Nephron progenitor cell (in vitro differentiated cells): ENCODE results near the gene UBALD2.

Source experiments
- DNase-seq: peaks from one replicate; pipeline ENCODE4 v3.0.0; 2021
- H3K27ac Mint-ChIP-seq: 2 replicates; pipeline ENCODE4 v1.8.0; 2021; ENCODE audit warnings: mild to moderate bottlenecking, moderate library complexity, mixed read lengths
- H3K27me3 Mint-ChIP-seq: 2 replicates; pipeline ENCODE4 v1.8.0; 2021; ENCODE audit warnings: mild to moderate bottlenecking, low read depth, mixed read lengths; ENCODE audit not compliant: poor library complexity
- H3K36me3 Mint-ChIP-seq: 2 replicates; pipeline ENCODE4 v1.8.0; 2021; ENCODE audit warnings: low read depth, mixed read lengths
- H3K4me1 Mint-ChIP-seq: 2 replicates; pipeline ENCODE4 v1.8.0; 2021; ENCODE audit warnings: mixed read lengths
- H3K4me3 Mint-ChIP-seq: 2 replicates; pipeline ENCODE4 v1.8.0; 2021; ENCODE audit warnings: mild to moderate bottlenecking, moderate library complexity, mixed read lengths
- H3K9me3 Mint-ChIP-seq: 2 replicates; pipeline ENCODE4 v1.8.0; 2021; ENCODE audit warnings: mild to moderate bottlenecking, moderate library complexity, mixed read lengths
- CTCF ChIP-seq: fragments of 200-600 bp; sonication (generic); IDR thresholded peaks from 2 replicates; pipeline ENCODE4 v1.5.0; 2021; ENCODE audit warnings: antibody characterized with exemption

The UBALD2 gene

GRCh38 chr17:76232342-76232741 lies 32.8 kb upstream of the UBALD2 start:
- H3K27me3 Mint-ChIP-seq, result peaks cover 71% of the 10 kb centered on the region
- no peak for TF ChIP-seq CTCF
- DNase-seq, result no peak
- H3K4me1 Mint-ChIP-seq, result no peaks in the 10 kb centered on the region
- H3K27ac Mint-ChIP-seq, result no peak overlapping the region
- H3K9me3 Mint-ChIP-seq, result no peaks in the 10 kb centered on the region
- no peak overlapping the region for H3K4me3 Mint-ChIP-seq
- H3K36me3 Mint-ChIP-seq, result no peaks in the 10 kb centered on the region

GRCh38 chr17:76233588-76234353 lies 31.4 kb upstream of the UBALD2 start:
- TF ChIP-seq CTCF, result no peak
- Mint-ChIP-seq H3K9me3 (no peaks in the 10 kb centered on the region), H3K4me3 (no peak overlapping the region), H3K4me1 (peaks cover 1% of the 10 kb centered on the region), H3K27me3 (peaks cover 73% of the 10 kb centered on the region), H3K27ac (no peak overlapping the region), H3K36me3 (no peaks in the 10 kb centered on the region)
- DNase-seq, result no peak

- H3K9me3 Mint-ChIP-seq, result no peaks in the 10 kb centered on the region
- no peak overlapping the region for H3K4me3 Mint-ChIP-seq
- no peaks in the 10 kb centered on the region for H3K36me3 Mint-ChIP-seq
- peaks cover 7% of the 10 kb centered on the region for H3K4me1 Mint-ChIP-seq
- peaks cover 73% of the 10 kb centered on the region for H3K27me3 Mint-ChIP-seq
- no peak for DNase-seq
- no peak for TF ChIP-seq CTCF
- no peak overlapping the region for H3K27ac Mint-ChIP-seq
Measured at GRCh38 chr17:76234354-76234679, 30.8 kb upstream of the UBALD2 start.

- no peaks in the 10 kb centered on the region for H3K36me3 Mint-ChIP-seq
- H3K9me3 Mint-ChIP-seq, result no peaks in the 10 kb centered on the region
- H3K27me3 Mint-ChIP-seq, result peaks cover 71% of the 10 kb centered on the region
Measured at GRCh38 chr17:76235883-76236282, 29.3 kb upstream of the UBALD2 start.

GRCh38 chr17:76236603-76237002 lies 28.5 kb upstream of the UBALD2 start:
- Mint-ChIP-seq H3K27me3 (peaks cover 72% of the 10 kb centered on the region), H3K9me3 (no peaks in the 10 kb centered on the region), H3K4me3 (no peak overlapping the region), H3K36me3 (no peaks in the 10 kb centered on the region), H3K27ac (no peak overlapping the region), H3K4me1 (peaks cover 17% of the 10 kb centered on the region)
- DNase-seq, result no peak
- no peak for TF ChIP-seq CTCF

More at GRCh38 chr17:76235883-76236282, 29.3 kb upstream of the UBALD2 start:
- H3K27ac Mint-ChIP-seq, result no peak overlapping the region
- H3K4me1 Mint-ChIP-seq, result peaks cover 10% of the 10 kb centered on the region
- no peak for TF ChIP-seq CTCF
- no peak overlapping the region for H3K4me3 Mint-ChIP-seq
- DNase-seq, result no peak

- Mint-ChIP-seq H3K27ac (no peak overlapping the region), H3K27me3 (peaks cover 70% of the 10 kb centered on the region), H3K4me3 (no peak overlapping the region), H3K4me1 (peaks cover 30% of the 10 kb centered on the region), H3K9me3 (no peaks in the 10 kb centered on the region), H3K36me3 (no peaks in the 10 kb centered on the region)
- no peak for DNase-seq
- no peak for TF ChIP-seq CTCF
Measured at GRCh38 chr17:76237859-76238313, 27.3 kb upstream of the UBALD2 start.
